B cell (primary cell): ENCODE data around the gene SGIP1. TPM values are rescaled to one million over a fixed set of nuclear protein-coding genes. Genes with fewer than 3 reads are reported as not detected.

Source experiments
- ATAC-seq: fragments of 200-7000 bp; cut with Tn5 transposase; one replicate; pipeline ENCODE4 v1.10.0; 2021; ENCODE audit warnings: low read depth, mild to moderate bottlenecking, moderate number of reproducible peaks, moderate library complexity
- CTCF ChIA-PET: fragments of 350-600 bp; sonication (Branson Sonifier 250); formaldehyde crosslinking; loops from one replicate; lab custom pipeline; 2021; ENCODE audit warnings: antibody characterized with exemption, inconsistent platforms; lab: Charles Lee
- POLR2A ChIA-PET: fragments of 350-600 bp; sonication (Branson Sonifier 250); formaldehyde crosslinking; loops from one replicate; lab custom pipeline; 2021; ENCODE audit warnings: antibody characterized with exemption; lab: Charles Lee
- DNase-seq: peaks from one replicate; pipeline ENCODE4 v3.0.0; 2013
- H2AFZ ChIP-seq: 2 replicates; pipeline ENCODE4 v1.6.1; 2012; ENCODE audit warnings: mild to moderate bottlenecking, low read depth, low read length; ENCODE audit not compliant: insufficient read depth, poor library complexity, severe bottlenecking
- H3K27ac ChIP-seq, 2 donors: 1 replicate in 1 of 2; 2 replicates in 1 of 2; pipeline ENCODE4 v1.5.1; 2012 to 2013; ENCODE audit warnings: low read length in 2 of 2, mild to moderate bottlenecking in 2 of 2, moderate library complexity in 1 of 2
- H3K27me3 ChIP-seq, 4 experiments: fragments of 200-600 bp in 1 of 4; sonication (generic) in 1 of 4; replicated peaks in 1 of 4; 1 replicate in 2 of 4; 2 replicates in 2 of 4; pipeline versions ENCODE4 v1.6.1 to v1.7.0; 2013 to 2016; ENCODE audit warnings: low read length in 3 of 4, mild to moderate bottlenecking in 2 of 4, mixed read lengths in 1 of 4, moderate library complexity in 1 of 4; ENCODE audit not compliant: insufficient read depth in 4 of 4, control insufficient read depth in 3 of 4; ENCODE audit errors: control extremely low read depth in 1 of 4
- H3K36me3 ChIP-seq, 2 experiments: replicated peaks in 1 of 2; 1 replicate in 1 of 2; 2 replicates in 1 of 2; pipeline versions ENCODE4 v1.6.1 to v1.7.1; 2013; ENCODE audit warnings: low read length in 1 of 2; ENCODE audit not compliant: insufficient read depth in 2 of 2, control insufficient read depth in 1 of 2; ENCODE audit errors: control extremely low read depth in 1 of 2, extremely low read depth in 1 of 2
- H3K4me1 ChIP-seq, 2 donors: fragments of 200-600 bp in 1 of 2; sonication (generic) in 1 of 2; 1 replicate in 1 of 2; 2 replicates in 1 of 2; pipeline versions ENCODE4 v1.5.1 to v1.6.1; 2013 to 2017; ENCODE audit warnings: low read length in 2 of 2; ENCODE audit not compliant: control insufficient read depth in 2 of 2, insufficient read depth in 2 of 2
- H3K4me2 ChIP-seq: replicated peaks from 2 replicates; pipeline ENCODE3; 2012; ENCODE audit warnings: mild to moderate bottlenecking, low read depth, low read length; ENCODE audit not compliant: poor library complexity, severe bottlenecking
- H3K4me3 ChIP-seq, 5 experiments: fragments of 200-600 bp in 1 of 5; sonication (generic) in 1 of 5; 1 replicate in 3 of 5; 2 replicates in 2 of 5; pipeline versions ENCODE4 v1.5.1 to v1.7.0; 2011 to 2016; ENCODE audit warnings: low read length in 4 of 5, mild to moderate bottlenecking in 4 of 5, low read depth in 2 of 5, control low read depth in 1 of 5, moderate library complexity in 1 of 5; ENCODE audit not compliant: insufficient read depth in 1 of 5; ENCODE audit errors: control extremely low read depth in 1 of 5, extremely low read depth in 1 of 5
- H3K79me2 ChIP-seq: fragments of 200-600 bp; sonication (generic); one replicate; pipeline ENCODE4 v1.6.0; 2016; ENCODE audit warnings: low read length; ENCODE audit not compliant: control insufficient read depth, insufficient read depth
- H3K9ac ChIP-seq: fragments of 200-600 bp; sonication (generic); 2 replicates; pipeline ENCODE4 v1.6.1; 2017; ENCODE audit warnings: mild to moderate bottlenecking, low read length, moderate library complexity
- H3K9me3 ChIP-seq, 3 donors: one replicate each; pipeline versions ENCODE4 v1.6.1 to v1.7.1; 2013; ENCODE audit warnings: low read length in 2 of 3; ENCODE audit not compliant: control insufficient read depth in 2 of 3, insufficient read depth in 1 of 3; ENCODE audit errors: control extremely low read depth in 1 of 3
- H4K20me1 ChIP-seq: 2 replicates; pipeline ENCODE4 v1.6.0; 2012; ENCODE audit warnings: mild to moderate bottlenecking, low read length; ENCODE audit not compliant: insufficient read depth, control insufficient read depth, poor library complexity, severe bottlenecking
- H3K27ac Mint-ChIP-seq: one replicate; pipeline ENCODE4 v1.8.0; 2021; ENCODE audit warnings: mixed read lengths
- H3K27me3 Mint-ChIP-seq: one replicate; pipeline ENCODE4 v1.8.0; 2021; ENCODE audit warnings: mixed read lengths
- H3K4me1 Mint-ChIP-seq: one replicate; pipeline ENCODE4 v1.8.0; 2021; ENCODE audit warnings: mixed read lengths
- H3K4me3 Mint-ChIP-seq: one replicate; pipeline ENCODE4 v1.8.0; 2021; ENCODE audit warnings: mixed read lengths
- H3K9me3 Mint-ChIP-seq: one replicate; pipeline ENCODE4 v1.8.0; 2022; ENCODE audit warnings: mixed read lengths; ENCODE audit not compliant: insufficient read depth
- CTCF ChIP-seq: fragments of 200-600 bp; IDR thresholded peaks from one replicate; pipeline ENCODE4 v1.8.0; 2022; ENCODE audit warnings: antibody characterized with exemption, mild to moderate bottlenecking
- EZH2 ChIP-seq: IDR thresholded peaks from 2 replicates; pipeline ENCODE4 v1.6.1; 2012; ENCODE audit warnings: borderline replicate concordance, low read depth, mild to moderate bottlenecking, moderate library complexity, low read length; ENCODE audit not compliant: insufficient read depth, poor library complexity, severe bottlenecking
- WGBS: methylation state at CpG from one replicate; pipeline ENCODE4 v1.1.5; 2013; ENCODE audit warnings: missing lambda C conversion rate; ENCODE audit not compliant: insufficient coverage; 5-methylcytosine and 5-hydroxymethylcytosine counted together
- intact Hi-C: fragments of 100-400 bp; cut with micrococcal nuclease; formaldehyde crosslinking; loops from one replicate; pipeline ENCODE4 v1.10.0; 2022
- polyA plus RNA-seq: library from polyadenylated mRNA; depleted of rRNA; stranded (reverse); fragments of >200 nt; gene quantifications from 2 replicates; pipeline ENCODE4 v1.2.3, GENCODE V29; 2012
- total RNA-seq, 2 donors: library from RNA; stranded (reverse); fragments of 120-200 nt in 1 of 2; gene quantifications; 1 replicate in 1 of 2; 2 replicates in 1 of 2; pipeline versions ENCODE4 v1.2.3 to v1.2.4, GENCODE V29; 2013 to 2022

Gene SGIP1
- total and polyA plus RNA-seq, 2 donors (not counting 1 experiment from before 2014, with no cell fraction given), result not detected

GRCh38 chr1:66532798-66533783 is 862 bp upstream of the SGIP1 start:
- DNase-seq, result peak; percentile 15
- no peaks in the 10 kb centered on the region for H3K9me3 ChIP-seq
- no peaks in the 10 kb centered on the region for H3K79me2 ChIP-seq
- Mint-ChIP-seq H3K27me3 (peaks cover 47% of the 10 kb centered on the region), H3K4me3 (peak overlapping the region; percentile 84), H3K9me3 (no peaks in the 10 kb centered on the region), H3K27ac (no peak overlapping the region), H3K4me1 (peaks cover 22% of the 10 kb centered on the region)
- peaks cover 14 to 15% of the 10 kb centered on the region in 2 donors for H3K4me1 ChIP-seq
- POLR2A ChIA-PET, result no interaction called here
- TF ChIP-seq EZH2, result no peak
- no peak for TF ChIP-seq CTCF
- no peaks in the 10 kb centered on the region for H3K36me3 ChIP-seq
- H3K4me2 ChIP-seq, result peak overlapping the region; percentile 67
- H3K9ac ChIP-seq, result peak overlapping the region; percentile 33
- no peak overlapping the region for H3K27ac ChIP-seq
- intact Hi-C loops, result no loop called here
- WGBS, result 5% methylated on average over 45 of the region's 50 CpGs
- ATAC-seq, result no peak
- H2AFZ ChIP-seq, result peak overlapping the region; percentile 61
- H3K27me3 ChIP-seq, result peaks cover 0 to 20% (median 12%) of the 10 kb centered on the region in 4 experiments
- H3K4me3 ChIP-seq, result peak overlapping the region in 4 of 5 experiments; percentile 27 to 64 (median 38)
- H4K20me1 ChIP-seq, result no peaks in the 10 kb centered on the region
- CTCF ChIA-PET, result interaction anchor here (2.8 kb wide), 1 partner anchor 29 kb away, joined by 6 read pairs; no protein-coding TSS in a partner anchor

GRCh38 chr1:66535061-66535460 is 1.1 kb downstream of the SGIP1 start:
- peaks cover 14 to 15% of the 10 kb centered on the region in 2 donors for H3K4me1 ChIP-seq
- TF ChIP-seq EZH2, result no peak
- no peak for TF ChIP-seq CTCF
- H2AFZ ChIP-seq, result no peak overlapping the region
- intact Hi-C loops, result no loop called here
- no peak for ATAC-seq
- peaks cover 39% of the 10 kb centered on the region for H3K27me3 Mint-ChIP-seq
- H3K9me3 ChIP-seq, result no peaks in the 10 kb centered on the region
- DNase-seq, result no peak
- peaks cover 22% of the 10 kb centered on the region for H3K4me1 Mint-ChIP-seq
- WGBS, result 100% methylated on average over 1 of the region's 2 CpGs
- H3K27me3 ChIP-seq, result peaks cover 0 to 20% (median 12%) of the 10 kb centered on the region in 4 experiments
- H3K27ac ChIP-seq, result no peak overlapping the region
- POLR2A ChIA-PET, result no interaction called here
- H3K27ac Mint-ChIP-seq, result no peak overlapping the region
- H3K4me3 Mint-ChIP-seq, result no peak overlapping the region
- CTCF ChIA-PET, result no interaction called here
- H3K4me3 ChIP-seq, result no peak overlapping the region
- no peak overlapping the region for H3K4me2 ChIP-seq
- no peaks in the 10 kb centered on the region for H3K9me3 Mint-ChIP-seq
- H3K9ac ChIP-seq, result no peak overlapping the region
- H3K79me2 ChIP-seq, result no peaks in the 10 kb centered on the region
- H3K36me3 ChIP-seq, result no peaks in the 10 kb centered on the region
- H4K20me1 ChIP-seq, result no peaks in the 10 kb centered on the region
